Breast epithelium (tissue), 4 donors: ENCODE measurements around the gene GADD45A. TPM values are rescaled to one million over a fixed set of nuclear protein-coding genes. Genes with fewer than 3 reads are reported as not detected.
A peak's percentile ranks its signal among the peaks of the same experiment; 100 is the strongest.

Experiments used
- DNase-seq, 2 donors: peaks; one replicate each; pipeline ENCODE4 v3.0.0-alpha.2; 2019; ENCODE audit warnings: low spot score in 2 of 2
- H3K27ac ChIP-seq, 2 donors: fragments of 200-600 bp; sonication (generic) in 1 of 2; one replicate each; pipeline ENCODE4 v1.5.1; 2016 to 2019; ENCODE audit warnings: mild to moderate bottlenecking in 1 of 2
- H3K27me3 ChIP-seq, 2 donors: fragments of 200-600 bp; sonication (generic) in 1 of 2; one replicate each; pipeline versions ENCODE4 v1.5.1 to v1.6.0; 2017 to 2019; ENCODE audit warnings: control low read depth in 1 of 2, mild to moderate bottlenecking in 1 of 2
- H3K36me3 ChIP-seq: fragments of 200-600 bp; one replicate; pipeline ENCODE4 v1.5.1; 2019
- H3K4me1 ChIP-seq, 2 donors: fragments of 200-600 bp; sonication (generic); one replicate each; pipeline ENCODE4 v1.5.1; 2016 to 2019; ENCODE audit warnings: control low read depth in 1 of 2
- H3K4me3 ChIP-seq, 3 donors: fragments of 200-600 bp; sonication (generic); 1 replicate in 2 of 3; 2 replicates in 1 of 3; pipeline ENCODE4 v1.5.1; 2016 to 2019; ENCODE audit warnings: mild to moderate bottlenecking in 3 of 3, moderate library complexity in 2 of 3
- H3K9me3 ChIP-seq, 2 donors: fragments of 200-600 bp; sonication (generic) in 1 of 2; one replicate each; pipeline ENCODE4 v1.5.1; 2016 to 2019; ENCODE audit warnings: control low read depth in 1 of 2
- POLR2A ChIP-seq: fragments of 450-650 bp; IDR thresholded peaks from one replicate; pipeline ENCODE4 v1.6.1; 2016; ENCODE audit warnings: antibody characterized with exemption, mild to moderate bottlenecking, moderate library complexity
- POLR2AphosphoS5 ChIP-seq, 3 donors: sonication (generic); formaldehyde crosslinking; IDR thresholded peaks; one replicate each; pipeline ENCODE4 v1.6.1; 2017; ENCODE audit warnings: antibody characterized with exemption in 3 of 3
- intact Hi-C: fragments of 100-400 bp; cut with DNase I; formaldehyde crosslinking; loops from one replicate; pipeline ENCODE4 v1.15.1; 2023; ENCODE audit warnings: low total_unique reads
- total RNA-seq, 3 donors: library from RNA; depleted of rRNA; stranded (reverse); fragments of >200 nt; gene quantifications; one replicate each; pipeline ENCODE4 v1.1.0, GENCODE V29; 2016
- TF ChIP-seq, protein P1 (sequence below), 3 donors: fragments of 450-650 bp; IDR thresholded peaks; one replicate each; pipeline ENCODE4 v1.5.1; 2016 to 2017; ENCODE audit warnings: antibody characterized with exemption in 3 of 3, mild to moderate bottlenecking in 3 of 3, moderate library complexity in 3 of 3

GADD45A gene
- total RNA-seq, 3 donors from 2014 or later: 52.4 to 68.2 (median 55.4) TPM

DNA sequence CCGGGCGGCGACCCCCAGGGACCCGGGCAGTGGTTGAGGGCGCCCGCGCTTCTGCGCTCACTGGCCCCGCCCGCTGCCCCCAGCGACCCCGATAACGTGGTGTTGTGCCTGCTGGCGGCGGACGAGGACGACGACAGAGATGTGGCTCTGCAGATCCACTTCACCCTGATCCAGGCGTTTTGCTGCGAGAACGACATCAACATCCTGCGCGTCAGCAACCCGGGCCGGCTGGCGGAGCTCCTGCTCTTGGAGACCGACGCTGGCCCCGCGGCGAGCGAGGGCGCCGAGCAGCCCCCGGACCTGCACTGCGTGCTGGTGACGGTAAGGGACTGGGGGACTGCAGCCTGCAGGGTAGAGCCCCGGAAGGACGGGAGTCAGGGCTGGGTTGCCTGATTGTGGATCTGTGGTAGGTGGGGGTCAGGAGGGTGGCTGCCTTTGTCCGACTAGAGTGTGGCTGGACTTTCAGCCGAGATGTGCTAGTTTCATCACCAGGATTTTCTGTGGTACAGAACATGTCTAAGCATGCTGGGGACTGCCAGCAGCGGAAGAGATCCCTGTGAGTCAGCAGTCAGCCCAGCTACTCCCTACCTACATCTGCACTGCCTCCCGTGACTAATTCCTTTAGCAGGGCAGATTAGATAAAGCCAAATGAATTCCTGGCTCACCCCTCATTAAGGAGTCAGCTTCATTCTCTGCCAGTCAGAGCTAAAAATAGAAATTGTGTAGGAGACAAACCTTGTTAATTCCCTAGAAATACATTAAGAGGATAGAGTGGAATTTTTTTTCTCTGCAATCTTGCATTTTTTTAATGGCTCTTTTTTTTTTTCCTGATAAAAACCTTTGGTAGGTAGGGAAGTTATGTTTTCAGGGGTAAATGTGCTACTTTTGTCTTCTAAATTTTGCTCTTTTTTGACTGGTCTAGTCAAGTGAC is 1.5 kb downstream of the GADD45A start:
- intact Hi-C loops: loop anchor here (5.0 kb wide), 1 partner anchor 56 kb away; no protein-coding TSS in a partner anchor
- TF ChIP-seq, protein P1, sequence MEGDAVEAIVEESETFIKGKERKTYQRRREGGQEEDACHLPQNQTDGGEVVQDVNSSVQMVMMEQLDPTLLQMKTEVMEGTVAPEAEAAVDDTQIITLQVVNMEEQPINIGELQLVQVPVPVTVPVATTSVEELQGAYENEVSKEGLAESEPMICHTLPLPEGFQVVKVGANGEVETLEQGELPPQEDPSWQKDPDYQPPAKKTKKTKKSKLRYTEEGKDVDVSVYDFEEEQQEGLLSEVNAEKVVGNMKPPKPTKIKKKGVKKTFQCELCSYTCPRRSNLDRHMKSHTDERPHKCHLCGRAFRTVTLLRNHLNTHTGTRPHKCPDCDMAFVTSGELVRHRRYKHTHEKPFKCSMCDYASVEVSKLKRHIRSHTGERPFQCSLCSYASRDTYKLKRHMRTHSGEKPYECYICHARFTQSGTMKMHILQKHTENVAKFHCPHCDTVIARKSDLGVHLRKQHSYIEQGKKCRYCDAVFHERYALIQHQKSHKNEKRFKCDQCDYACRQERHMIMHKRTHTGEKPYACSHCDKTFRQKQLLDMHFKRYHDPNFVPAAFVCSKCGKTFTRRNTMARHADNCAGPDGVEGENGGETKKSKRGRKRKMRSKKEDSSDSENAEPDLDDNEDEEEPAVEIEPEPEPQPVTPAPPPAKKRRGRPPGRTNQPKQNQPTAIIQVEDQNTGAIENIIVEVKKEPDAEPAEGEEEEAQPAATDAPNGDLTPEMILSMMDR (IDR thresholded peaks at IDR 0.05): no peak
- TF ChIP-seq POLR2AphosphoS5 (IDR thresholded peaks at IDR 0.05) (peak; percentile 66 to 71 (median 70)), POLR2A (peak; percentile 46)
- Histone ChIP-seq H3K9me3 (no peaks in the 10 kb centered on the region), H3K27ac (peak overlapping the region; percentile 97 to 98), H3K36me3 (no peaks in the 10 kb centered on the region), H3K27me3 (no peaks in the 10 kb centered on the region), H3K4me1 (peaks cover 4 to 5% of the 10 kb centered on the region in 2 donors), H3K4me3 (peak overlapping the region; percentile 76 to 91 (median 87))
- peak; percentile 54 to 86 for DNase-seq

DNA sequence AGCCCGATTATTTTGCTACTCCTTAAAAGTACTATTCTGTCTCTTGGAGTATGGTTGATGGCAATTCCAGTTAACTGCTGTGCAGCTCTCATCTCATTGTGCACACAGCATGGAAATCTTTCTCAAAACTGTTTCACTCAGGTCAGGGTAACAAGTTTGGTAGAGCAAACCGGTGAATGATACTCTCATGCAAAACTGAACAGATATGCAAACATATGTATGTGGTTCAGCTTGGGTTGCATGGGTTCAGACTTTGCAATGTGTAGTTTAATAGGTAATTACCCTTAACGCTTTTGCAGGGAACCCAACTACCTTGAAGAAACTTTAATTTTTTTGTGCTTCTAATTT is 2.2 kb downstream of the GADD45A start:
- Histone ChIP-seq H3K36me3 (no peaks in the 10 kb centered on the region), H3K27ac (peak overlapping the region; percentile 97 to 98), H3K4me1 (peaks cover 4 to 5% of the 10 kb centered on the region in 2 donors), H3K27me3 (no peaks in the 10 kb centered on the region), H3K9me3 (no peaks in the 10 kb centered on the region), H3K4me3 (peak overlapping the region; percentile 76 to 91 (median 87))
- intact Hi-C loops: loop anchor here (5.0 kb wide), 1 partner anchor 55 kb away; no protein-coding TSS in a partner anchor
- no peak for DNase-seq
- TF ChIP-seq, protein P1 (IDR thresholded peaks at IDR 0.05): no peak
- TF ChIP-seq POLR2AphosphoS5 (IDR thresholded peaks at IDR 0.05) (no peak), POLR2A (no peak)

DNA sequence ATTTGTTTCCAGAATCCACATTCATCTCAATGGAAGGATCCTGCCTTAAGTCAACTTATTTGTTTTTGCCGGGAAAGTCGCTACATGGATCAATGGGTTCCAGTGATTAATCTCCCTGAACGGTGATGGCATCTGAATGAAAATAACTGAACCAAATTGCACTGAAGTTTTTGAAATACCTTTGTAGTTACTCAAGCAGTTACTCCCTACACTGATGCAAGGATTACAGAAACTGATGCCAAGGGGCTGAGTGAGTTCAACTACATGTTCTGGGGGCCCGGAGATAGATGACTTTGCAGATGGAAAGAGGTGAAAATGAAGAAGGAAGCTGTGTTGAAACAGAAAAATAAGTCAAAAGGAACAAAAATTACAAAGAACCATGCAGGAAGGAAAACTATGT is 2.6 kb downstream of the GADD45A start:
- H3K4me1 ChIP-seq: peaks cover 4 to 5% of the 10 kb centered on the region in 2 donors
- no peaks in the 10 kb centered on the region for H3K36me3 ChIP-seq
- H3K9me3 ChIP-seq: no peaks in the 10 kb centered on the region
- intact Hi-C loops: loop anchor here (5.0 kb wide), 1 partner anchor 55 kb away; no protein-coding TSS in a partner anchor
- H3K27me3 ChIP-seq: no peaks in the 10 kb centered on the region
- H3K27ac ChIP-seq: no peak overlapping the region
- no peak for DNase-seq
- H3K4me3 ChIP-seq: peak overlapping the region in 1 of 3 donors; percentile 76
- TF ChIP-seq, protein P1 (IDR thresholded peaks at IDR 0.05): no peak
- TF ChIP-seq POLR2A: no peak
- no peak for TF ChIP-seq POLR2AphosphoS5 (IDR thresholded peaks at IDR 0.05)

DNA sequence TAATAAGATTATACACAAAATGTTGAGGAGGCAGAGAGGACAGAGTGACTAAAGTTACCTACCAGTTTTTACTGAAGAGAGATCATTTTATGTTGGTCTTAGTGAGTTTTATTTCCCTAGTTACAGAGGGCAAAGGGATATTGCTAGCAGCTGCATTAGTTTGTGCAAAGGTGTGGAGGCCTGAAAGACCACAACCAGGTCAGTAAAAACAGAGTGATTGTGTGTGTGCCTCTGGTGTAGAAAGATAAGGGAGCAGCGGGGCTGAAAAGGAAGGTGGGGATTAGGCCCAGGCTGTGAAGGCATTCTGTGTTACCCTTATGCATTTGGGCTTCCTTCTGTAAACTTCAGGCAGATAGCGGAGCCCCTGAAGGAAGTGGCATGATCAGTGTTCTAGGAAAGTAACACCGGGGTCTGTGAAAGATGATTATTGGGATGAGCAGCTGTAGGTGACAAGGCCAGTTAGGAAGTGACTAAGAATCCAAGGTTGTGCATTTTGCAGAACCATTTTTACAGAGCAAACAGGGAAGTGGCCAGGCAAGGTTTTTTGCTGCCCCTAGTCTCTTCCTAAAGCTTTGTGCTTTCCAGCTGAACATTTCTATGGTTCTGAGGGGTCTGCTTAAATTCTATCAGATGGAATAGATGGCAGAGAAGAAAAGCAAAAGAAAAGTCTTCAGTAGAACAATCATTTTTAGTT is 3.7 kb downstream of the GADD45A start:
- no peak overlapping the region for H3K4me3 ChIP-seq
- H3K27ac ChIP-seq: peak overlapping the region in 1 of 2 donors; percentile 21

More for the DNA sequence above, 3.7 kb downstream of the GADD45A start:
- no peaks in the 10 kb centered on the region for H3K36me3 ChIP-seq
- intact Hi-C loops: loop anchor here (5.0 kb wide), 1 partner anchor 54 kb away; no protein-coding TSS in a partner anchor
- no peaks in the 10 kb centered on the region for H3K9me3 ChIP-seq
- no peak for TF ChIP-seq POLR2AphosphoS5 (IDR thresholded peaks at IDR 0.05)
- no peak for TF ChIP-seq POLR2A
- TF ChIP-seq, protein P1 (IDR thresholded peaks at IDR 0.05): no peak
- no peak for DNase-seq
- H3K27me3 ChIP-seq: no peaks in the 10 kb centered on the region
- peaks cover 4 to 5% of the 10 kb centered on the region in 2 donors for H3K4me1 ChIP-seq
